ENCODE data around the gene F8.

The F8 gene

DNA sequence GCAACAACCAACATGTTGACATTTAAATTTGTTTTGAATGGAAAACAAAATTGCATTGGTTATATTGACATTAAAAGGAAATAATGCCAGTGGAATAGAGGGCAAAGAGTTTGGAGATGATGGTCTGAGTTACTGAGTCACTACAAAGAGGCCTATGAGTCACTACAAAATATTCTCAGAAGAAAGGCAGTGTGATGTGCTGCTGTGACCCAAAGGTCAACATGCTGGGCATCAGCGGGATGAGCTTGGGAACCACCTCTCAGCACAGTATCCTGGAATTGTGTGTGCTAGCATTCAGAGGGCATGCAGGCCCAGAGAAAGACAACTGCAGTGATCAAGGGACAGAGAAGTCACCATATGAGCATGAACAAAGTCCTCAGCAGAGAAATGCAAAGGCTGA is 45.6 kb upstream of the F8 start:
- TF ChIP-seq, protein P1, sequence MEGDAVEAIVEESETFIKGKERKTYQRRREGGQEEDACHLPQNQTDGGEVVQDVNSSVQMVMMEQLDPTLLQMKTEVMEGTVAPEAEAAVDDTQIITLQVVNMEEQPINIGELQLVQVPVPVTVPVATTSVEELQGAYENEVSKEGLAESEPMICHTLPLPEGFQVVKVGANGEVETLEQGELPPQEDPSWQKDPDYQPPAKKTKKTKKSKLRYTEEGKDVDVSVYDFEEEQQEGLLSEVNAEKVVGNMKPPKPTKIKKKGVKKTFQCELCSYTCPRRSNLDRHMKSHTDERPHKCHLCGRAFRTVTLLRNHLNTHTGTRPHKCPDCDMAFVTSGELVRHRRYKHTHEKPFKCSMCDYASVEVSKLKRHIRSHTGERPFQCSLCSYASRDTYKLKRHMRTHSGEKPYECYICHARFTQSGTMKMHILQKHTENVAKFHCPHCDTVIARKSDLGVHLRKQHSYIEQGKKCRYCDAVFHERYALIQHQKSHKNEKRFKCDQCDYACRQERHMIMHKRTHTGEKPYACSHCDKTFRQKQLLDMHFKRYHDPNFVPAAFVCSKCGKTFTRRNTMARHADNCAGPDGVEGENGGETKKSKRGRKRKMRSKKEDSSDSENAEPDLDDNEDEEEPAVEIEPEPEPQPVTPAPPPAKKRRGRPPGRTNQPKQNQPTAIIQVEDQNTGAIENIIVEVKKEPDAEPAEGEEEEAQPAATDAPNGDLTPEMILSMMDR (IDR thresholded peaks at IDR 0.05; ENCODE audit: insufficient read depth, low read depth, low read length, missing control alignments): no peak
- no peak overlapping the region for H3K4me3 ChIP-seq (ENCODE audit: low read depth, low read length)
- no peak for DNase-seq (ENCODE audit: low read depth)

DNA sequence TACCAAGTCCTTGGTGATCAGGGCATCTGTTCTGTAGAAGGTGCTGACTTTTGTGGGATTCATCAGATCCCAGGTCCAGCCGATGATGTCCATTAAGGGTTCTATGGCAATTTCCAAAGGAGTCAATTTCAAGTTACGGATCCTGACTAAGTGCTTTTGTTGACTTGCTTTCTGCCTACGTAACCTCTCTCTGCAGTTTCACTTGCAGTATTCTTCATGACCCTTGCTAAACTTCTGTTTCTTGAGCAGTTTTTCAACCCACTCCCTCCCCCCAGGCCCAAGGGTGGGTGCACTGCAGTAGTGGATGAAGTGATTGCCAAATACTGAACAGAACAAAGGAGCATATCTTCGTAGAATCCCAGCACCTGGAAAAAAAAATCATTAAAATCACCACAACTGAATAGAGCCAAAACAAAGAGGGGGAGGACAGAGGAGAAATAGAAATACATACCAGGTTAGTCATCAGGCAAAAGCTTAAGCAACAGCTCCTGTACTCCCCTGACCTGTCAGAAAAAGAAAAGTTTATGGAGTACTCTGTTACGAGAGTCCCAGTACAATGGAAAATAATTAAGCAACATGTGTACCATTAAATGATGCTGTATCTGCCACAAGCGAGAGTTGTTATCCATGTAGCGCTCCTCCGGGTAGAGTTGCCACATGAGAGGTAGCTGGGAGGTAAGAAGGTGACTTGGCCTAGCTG is 42.7 kb upstream of the F8 start:
- no peak for DNase-seq (ENCODE audit: low read depth)
- TF ChIP-seq, protein P1 (IDR thresholded peaks at IDR 0.05; ENCODE audit: insufficient read depth, low read depth, low read length, missing control alignments): no peak
- H3K4me3 ChIP-seq (ENCODE audit: low read depth, low read length): no peak overlapping the region

DNA sequence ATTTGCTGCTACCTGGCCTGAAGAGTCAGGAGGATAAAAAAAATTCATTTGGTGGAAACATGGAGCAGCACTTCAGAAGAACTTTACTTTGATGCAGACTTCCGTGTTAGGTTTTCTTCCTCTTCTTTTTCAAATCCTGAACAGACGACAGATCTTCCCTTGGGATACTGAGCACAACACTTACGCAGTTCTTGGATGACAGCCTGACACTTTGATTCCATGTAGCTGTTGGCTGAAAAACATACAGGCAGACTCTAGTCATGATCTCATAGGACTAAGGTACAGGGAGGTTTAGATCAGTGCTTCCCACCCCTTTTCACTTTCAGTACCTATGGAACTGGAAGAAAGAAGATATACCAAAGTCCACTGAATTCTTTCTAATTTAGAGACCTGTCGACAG is 39.2 kb upstream of the F8 start:
- TF ChIP-seq, protein P1 (IDR thresholded peaks at IDR 0.05; ENCODE audit: insufficient read depth, low read depth, low read length, missing control alignments): no peak
- no peak overlapping the region for H3K4me3 ChIP-seq (ENCODE audit: low read depth, low read length)
- no peak for DNase-seq (ENCODE audit: low read depth)

DNA sequence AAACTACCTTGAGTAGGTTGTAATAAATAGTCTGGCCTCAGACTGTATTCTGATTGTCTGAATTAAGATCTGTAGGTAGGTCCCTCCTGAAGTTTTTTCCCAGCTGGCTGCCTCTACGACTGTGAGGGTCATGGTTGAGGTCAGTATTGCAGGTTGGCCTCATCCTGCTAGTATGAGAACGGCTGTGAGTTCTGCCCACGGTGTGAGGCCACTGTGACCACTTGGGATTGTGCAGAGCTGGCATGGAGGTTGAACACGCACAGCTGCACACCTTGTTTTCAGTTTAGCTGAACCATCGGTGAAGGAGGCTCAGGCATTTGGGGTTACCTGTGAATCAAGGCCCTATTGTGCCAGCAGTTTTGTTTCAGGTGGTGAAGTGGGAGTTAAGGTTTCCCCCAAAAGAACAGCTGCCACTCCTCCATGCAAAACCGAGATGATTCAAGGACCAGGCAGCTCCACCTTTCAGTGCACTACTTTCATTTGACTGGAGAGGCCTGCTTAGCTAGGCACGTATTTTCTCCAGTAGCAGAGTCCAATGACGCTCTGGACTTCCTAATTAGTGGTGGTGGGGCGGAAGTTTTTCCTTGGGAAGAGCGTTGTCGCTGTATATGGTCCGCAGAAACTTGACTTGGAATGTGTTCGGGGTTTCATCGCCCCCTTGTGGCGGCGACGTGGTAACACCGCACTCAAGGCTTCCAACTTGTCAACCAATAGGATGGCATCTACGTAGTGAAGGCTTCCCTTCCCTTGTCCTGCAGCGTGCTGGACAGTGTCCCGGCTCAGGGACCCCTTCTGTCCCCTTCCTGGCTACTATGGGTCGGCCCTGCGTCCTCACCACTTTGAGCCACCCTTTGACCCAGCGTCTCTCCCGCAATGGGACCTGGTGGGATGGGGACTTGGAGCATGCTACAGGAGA is 34.6 kb upstream of the F8 start:
- peak; percentile 72 for DNase-seq (ENCODE audit: low read depth)
- peak overlapping the region; percentile 26; the same call in 1 of the 2 replicates for H3K4me3 ChIP-seq (ENCODE audit: low read depth, low read length)
- TF ChIP-seq, protein P1 (IDR thresholded peaks at IDR 0.05; ENCODE audit: insufficient read depth, low read depth, low read length, missing control alignments): peak; percentile 58

DNA sequence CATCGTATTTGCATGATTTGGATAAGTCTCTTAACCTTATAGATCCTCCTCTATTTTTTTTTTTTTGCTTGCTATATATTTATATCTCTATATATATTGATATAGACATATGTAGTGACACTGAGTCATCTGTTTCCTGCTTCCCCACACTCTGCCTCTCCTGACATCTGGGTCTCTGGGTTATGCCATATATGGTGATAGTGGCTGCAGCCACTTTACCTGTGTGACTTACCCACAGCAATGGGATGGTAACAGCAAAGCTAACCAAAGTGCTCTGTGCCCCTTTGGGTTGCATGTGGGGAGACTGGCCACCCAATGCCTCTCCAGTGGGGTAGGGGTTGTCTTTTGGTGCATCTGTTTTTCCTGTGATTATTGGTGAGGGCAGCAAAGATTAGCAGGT is 33.9 kb upstream of the F8 start:
- no peak overlapping the region for H3K4me3 ChIP-seq (ENCODE audit: low read depth, low read length)
- TF ChIP-seq, protein P1 (IDR thresholded peaks at IDR 0.05; ENCODE audit: insufficient read depth, low read depth, low read length, missing control alignments): no peak
- DNase-seq (ENCODE audit: low read depth): no peak

DNA sequence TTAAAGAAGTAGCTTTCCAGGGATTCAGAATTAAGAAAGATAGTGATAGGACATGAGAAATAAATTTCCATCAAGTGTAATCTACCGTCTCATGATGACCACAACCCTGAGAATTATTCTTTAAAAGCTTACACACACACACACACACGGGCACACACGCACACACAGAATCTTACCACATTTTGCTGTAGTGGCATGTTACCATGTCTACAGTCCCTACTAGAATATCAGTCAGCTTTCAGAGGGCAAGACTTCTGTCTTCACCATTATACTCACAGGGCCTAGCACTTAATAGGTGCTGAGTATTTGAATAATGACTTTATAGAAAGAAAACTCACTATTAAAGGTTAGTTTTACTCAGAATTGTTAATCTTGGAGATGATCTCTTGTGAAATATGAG is 33.0 kb upstream of the F8 start:
- no peak overlapping the region for H3K4me3 ChIP-seq (ENCODE audit: low read depth, low read length)
- TF ChIP-seq, protein P1 (IDR thresholded peaks at IDR 0.05; ENCODE audit: insufficient read depth, low read depth, low read length, missing control alignments): no peak
- no peak for DNase-seq (ENCODE audit: low read depth)
